ENCODE measurements around the gene WDR89.

- TF ChIP-seq CTCF (IDR thresholded peaks at IDR 0.05), result no peak
- no peak for TF ChIP-seq EP300 (IDR thresholded peaks at IDR 0.05)
These were observed 44.5 kb downstream of the WDR89 start for GRCh38 chr14:63596998-63597658.

All from sigmoid colon (tissue), 4 donors.